H9 (cell line): Measurements from ENCODE around the gene IRF2BP2. TPM values are rescaled to one million over a fixed set of nuclear protein-coding genes. Genes with fewer than 3 reads are reported as not detected.

ENCODE experiments used
- DNase-seq: peaks from one replicate; pipeline ENCODE4 v3.0.0-alpha.2; 2017
- H2AFZ ChIP-seq: one replicate; pipeline ENCODE4 v1.6.1; 2013; ENCODE audit warnings: mild to moderate bottlenecking, low read length, control low read depth, moderate library complexity
- H2AK5ac ChIP-seq: 2 replicates; pipeline ENCODE4 v1.6.1; 2013; ENCODE audit warnings: low read length, control low read depth, mixed read lengths; ENCODE audit not compliant: insufficient read length
- H2BK120ac ChIP-seq: one replicate; pipeline ENCODE4 v1.6.1; 2013; ENCODE audit warnings: low read depth, mild to moderate bottlenecking, low read length, control low read depth, inconsistent platforms; ENCODE audit not compliant: poor library complexity, severe bottlenecking
- H2BK12ac ChIP-seq: 2 replicates; pipeline ENCODE4 v1.6.1; 2013; ENCODE audit warnings: low read length, control low read depth, mixed read lengths, low read depth; ENCODE audit not compliant: insufficient read length
- H2BK15ac ChIP-seq: 2 replicates; pipeline ENCODE4 v1.6.1; 2013; ENCODE audit warnings: low read depth, low read length, control low read depth
- H2BK20ac ChIP-seq: one replicate; pipeline ENCODE4 v1.6.1; 2013; ENCODE audit warnings: low read depth, mild to moderate bottlenecking, low read length, control low read depth, inconsistent platforms; ENCODE audit not compliant: poor library complexity, severe bottlenecking
- H2BK5ac ChIP-seq: 2 replicates; pipeline ENCODE4 v1.6.1; 2013; ENCODE audit warnings: low read length, control low read depth, mixed read lengths; ENCODE audit not compliant: insufficient read length
- H3K14ac ChIP-seq: 2 replicates; pipeline ENCODE4 v1.6.1; 2013; ENCODE audit warnings: low read length, control low read depth; ENCODE audit not compliant: insufficient read depth
- H3K18ac ChIP-seq: 2 replicates; pipeline ENCODE4 v1.6.1; 2013; ENCODE audit warnings: low read depth, mild to moderate bottlenecking, mixed read lengths, low read length, control low read depth; ENCODE audit not compliant: insufficient read length
- H3K23ac ChIP-seq: 2 replicates; pipeline ENCODE4 v1.6.1; 2013; ENCODE audit warnings: low read length, control low read depth, mixed read lengths, low read depth; ENCODE audit not compliant: insufficient read length
- H3K23me2 ChIP-seq: 2 replicates; pipeline ENCODE4 v1.6.1; 2013; ENCODE audit warnings: low read depth, mild to moderate bottlenecking, mixed read lengths, low read length, control low read depth; ENCODE audit not compliant: insufficient read length, poor library complexity, severe bottlenecking
- H3K27ac ChIP-seq: 2 replicates; pipeline ENCODE4 v1.5.1; 2013; ENCODE audit warnings: low read length, control low read depth, mixed read lengths, low read depth; ENCODE audit not compliant: insufficient read length
- H3K27me3 ChIP-seq: 2 replicates; pipeline ENCODE4 v1.6.1; 2013; ENCODE audit warnings: low read length, control low read depth, inconsistent platforms; ENCODE audit not compliant: insufficient read depth
- H3K4ac ChIP-seq: 2 replicates; pipeline ENCODE4 v1.6.1; 2013; ENCODE audit warnings: low read depth, mild to moderate bottlenecking, control low read depth, inconsistent platforms, low read length, moderate library complexity
- H3K4me1 ChIP-seq: 2 replicates; pipeline ENCODE4 v1.6.1; 2013; ENCODE audit warnings: low read length, control low read depth, inconsistent platforms; ENCODE audit not compliant: insufficient read depth
- H3K4me2 ChIP-seq: 2 replicates; pipeline ENCODE4 v1.6.1; 2013; ENCODE audit warnings: low read length, control low read depth, mixed read lengths; ENCODE audit not compliant: insufficient read length, insufficient read depth
- H3K56ac ChIP-seq: 2 replicates; pipeline ENCODE4 v1.6.1; 2013; ENCODE audit warnings: low read depth, mild to moderate bottlenecking, mixed read lengths, low read length, control low read depth; ENCODE audit not compliant: insufficient read length
- H3K79me1 ChIP-seq: 2 replicates; pipeline ENCODE4 v1.6.1; 2013; ENCODE audit warnings: low read depth, mild to moderate bottlenecking, moderate library complexity, low read length, control low read depth, inconsistent platforms; ENCODE audit not compliant: insufficient read depth, poor library complexity, severe bottlenecking
- H3K79me2 ChIP-seq: 2 replicates; pipeline ENCODE4 v1.6.1; 2013; ENCODE audit warnings: low read length, control low read depth, inconsistent platforms; ENCODE audit not compliant: insufficient read depth
- H3K9ac ChIP-seq: 2 replicates; pipeline ENCODE4 v1.6.1; 2013; ENCODE audit warnings: low read length, control low read depth, mixed read lengths; ENCODE audit not compliant: insufficient read length; ENCODE audit errors: extremely low read depth
- H3K9me3 ChIP-seq: one replicate; pipeline ENCODE4 v1.6.1; 2013; ENCODE audit warnings: low read depth, low read length, inconsistent platforms; ENCODE audit not compliant: control insufficient read depth
- H3T11ph ChIP-seq: one replicate; pipeline ENCODE4 v1.6.1; 2013; ENCODE audit warnings: mild to moderate bottlenecking, low read length, control low read depth, inconsistent platforms
- H4K20me1 ChIP-seq: one replicate; pipeline ENCODE4 v1.6.1; 2013; ENCODE audit not compliant: control insufficient read depth, insufficient read length, insufficient read depth
- H4K5ac ChIP-seq: 2 replicates; pipeline ENCODE4 v1.6.1; 2013; ENCODE audit warnings: low read depth, mild to moderate bottlenecking, mixed read lengths, low read length, control low read depth; ENCODE audit not compliant: insufficient read length
- H4K8ac ChIP-seq: replicated peaks from 2 replicates; pipeline ENCODE4 v1.6.1; 2013; ENCODE audit warnings: low read length, control low read depth, mixed read lengths, low read depth; ENCODE audit not compliant: insufficient read length
- H4K91ac ChIP-seq: 2 replicates; pipeline ENCODE4 v1.6.1; 2013; ENCODE audit warnings: low read depth, mild to moderate bottlenecking, moderate library complexity, mixed read lengths, low read length, control low read depth; ENCODE audit not compliant: insufficient read length
- H3K27ac Mint-ChIP-seq, 3 experiments: 2 replicates in 2 of 3; 3 replicates in 1 of 3; pipeline ENCODE4 v1.8.0; 2020 to 2021; ENCODE audit warnings: mixed read lengths in 3 of 3, mild to moderate bottlenecking in 1 of 3, moderate library complexity in 1 of 3
- H3K27me3 Mint-ChIP-seq: 2 replicates; pipeline ENCODE4 v1.8.0; 2021; ENCODE audit warnings: low read depth, mild to moderate bottlenecking, moderate library complexity, mixed read lengths
- H3K36me3 Mint-ChIP-seq, 3 experiments: 2 replicates in 2 of 3; 3 replicates in 1 of 3; pipeline ENCODE4 v1.8.0; 2020 to 2021; ENCODE audit warnings: low read depth in 3 of 3, mixed read lengths in 3 of 3; ENCODE audit not compliant: insufficient read depth in 1 of 3
- H3K4me1 Mint-ChIP-seq, 2 experiments: 2 replicates each; pipeline ENCODE4 v1.8.0; 2020; ENCODE audit warnings: mixed read lengths in 2 of 2
- H3K4me3 Mint-ChIP-seq, 2 experiments: 2 replicates in 1 of 2; 3 replicates in 1 of 2; pipeline ENCODE4 v1.8.0; 2020 to 2021; ENCODE audit warnings: mild to moderate bottlenecking in 2 of 2, mixed read lengths in 2 of 2, moderate library complexity in 1 of 2
- H3K9me3 Mint-ChIP-seq, 2 experiments: 2 replicates in 1 of 2; 3 replicates in 1 of 2; pipeline ENCODE4 v1.8.0; 2020; ENCODE audit warnings: mild to moderate bottlenecking in 2 of 2, mixed read lengths in 2 of 2, moderate library complexity in 1 of 2
- CTCF ChIP-seq: fragments of 200-600 bp; sonication (generic); conservative IDR thresholded peaks from 3 replicates; pipeline ENCODE4 v1.8.0; 2021; ENCODE audit warnings: antibody characterized with exemption, mild to moderate bottlenecking
- WGBS: extraction: QIAGEN DNeasy Blood & Tissue Kit; methylation state at CpG from one replicate; pipeline ENCODE4 v1.1.7; 2013; ENCODE audit warnings: missing lambda C conversion rate, low lambda C conversion rate, mixed read lengths; ENCODE audit not compliant: insufficient read length; ENCODE audit errors: extremely low coverage; 5-methylcytosine and 5-hydroxymethylcytosine counted together
- total RNA-seq: library from RNA; stranded (reverse); gene quantifications from 2 replicates; pipeline ENCODE4 v1.2.1, GENCODE V29; 2021

The IRF2BP2 gene
- total RNA-seq, 1 experiment from 2014 or later, result 80.2 TPM

- Histone ChIP-seq H3T11ph (no peak overlapping the region), H2BK12ac (no peak overlapping the region), H3K56ac (no peak overlapping the region), H3K23ac (no peak overlapping the region), H4K91ac (no peak overlapping the region), H3K79me2 (no peaks in the 10 kb centered on the region), H3K4me1 (peaks cover 4% of the 10 kb centered on the region; the same call in 1 of the 2 replicates), H3K18ac (no peak overlapping the region), H3K4ac (no peak overlapping the region), H3K27ac (no peak overlapping the region), H2BK5ac (no peak overlapping the region), H2BK15ac (no peak overlapping the region), H4K5ac (no peak overlapping the region), H3K9ac (no peak overlapping the region), H3K23me2 (no peaks in the 10 kb centered on the region), H2BK20ac (no peak overlapping the region), H2AFZ (no peak overlapping the region), H3K27me3 (no peaks in the 10 kb centered on the region), H3K79me1 (no peaks in the 10 kb centered on the region), H3K14ac (no peak overlapping the region), H4K8ac (no peak overlapping the region), H2BK120ac (no peak overlapping the region), H3K4me2 (no peak overlapping the region), H3K9me3 (no peaks in the 10 kb centered on the region), H4K20me1 (no peaks in the 10 kb centered on the region), H2AK5ac (no peak overlapping the region)
- Mint-ChIP-seq H3K36me3 (no peaks in the 10 kb centered on the region), H3K9me3 (no peaks in the 10 kb centered on the region; a peak in 1 of 5 replicates), H3K27ac (no peak overlapping the region), H3K4me3 (no peak overlapping the region), H3K27me3 (no peaks in the 10 kb centered on the region), H3K4me1 (peaks cover 24 to 41% of the 10 kb centered on the region in 2 experiments)
- TF ChIP-seq CTCF, result no peak
- no peak for DNase-seq
- no CpG with 5 or more reads among the region's 3 CpGs for WGBS
These were observed 11.1 kb upstream of the IRF2BP2 start for GRCh38 chr1:234621127-234621468.
